K562 (cell line): ENCODE results near the gene LENEP. TPM values are rescaled to one million over a fixed set of nuclear protein-coding genes. Genes with fewer than 3 reads are reported as not detected.
A peak's percentile ranks its signal among the peaks of the same experiment; 100 is the strongest.

Source experiments
- BRCA1 ChIP-seq, 2 experiments: fragments of 450-650 bp in 1 of 2; sonication (generic) in 1 of 2; formaldehyde crosslinking in 1 of 2; IDR thresholded peaks; 2 replicates each; pipeline versions ENCODE4 v1.5.0 to v1.6.1; 2017 to 2020; ENCODE audit warnings: mild to moderate bottlenecking in 1 of 2, missing genetic modification reagents in 1 of 2
- FOXM1 ChIP-seq, 2 experiments: fragments of 450-650 bp in 1 of 2; sonication (generic) in 1 of 2; formaldehyde crosslinking in 1 of 2; IDR thresholded peaks; 2 replicates each; pipeline versions ENCODE4 v1.6.1 to v1.9.0; 2017 to 2022; ENCODE audit warnings: low read depth in 2 of 2, mild to moderate bottlenecking in 2 of 2, missing genetic modification reagents in 1 of 2, moderate library complexity in 1 of 2
- MYC ChIP-seq, 2 experiments: fragments of 250-450 bp in 1 of 2; sonication (Bioruptor Pico) in 1 of 2; IDR thresholded peaks; 2 replicates each; pipeline versions ENCODE4 v1.5.1 to v1.6.1; 2012 to 2021; ENCODE audit warnings: low read depth in 2 of 2, borderline replicate concordance in 1 of 2, improper control_type of control experiment in 1 of 2, low read length in 1 of 2, mild to moderate bottlenecking in 1 of 2, moderate library complexity in 1 of 2
- NCOA1 ChIP-seq: fragments of 450-650 bp; IDR thresholded peaks from 2 replicates; pipeline ENCODE4 v1.6.1; 2016; ENCODE audit warnings: low read depth
- POLR2G ChIP-seq: fragments of 200-400 bp; formaldehyde crosslinking; IDR thresholded peaks from 2 replicates; pipeline ENCODE4 v1.6.1; 2017; ENCODE audit warnings: low read depth, mild to moderate bottlenecking, antibody characterized with exemption, low read length, moderate library complexity
- POLR3G ChIP-seq: IDR thresholded peaks from 2 replicates; pipeline ENCODE4 v1.6.1; 2011; ENCODE audit not compliant: insufficient read length, insufficient replicate concordance; ENCODE audit errors: extremely low read depth
- STAT5A ChIP-seq: IDR thresholded peaks from 2 replicates; pipeline ENCODE4 v1.6.1; 2012; ENCODE audit warnings: low read length, inconsistent platforms, borderline replicate concordance
- U2AF2 ChIP-seq: fragments of 200-400 bp; formaldehyde crosslinking; optimal IDR thresholded peaks from 2 replicates; pipeline ENCODE3; 2017; ENCODE audit warnings: low read depth, mild to moderate bottlenecking, low read length
- ZNF384 ChIP-seq: IDR thresholded peaks from 2 replicates; pipeline ENCODE4 v1.6.1; 2012; ENCODE audit warnings: low read depth, low read length, improper control_type of control experiment
- polyA plus RNA-seq, 8 experiments: library from polyadenylated mRNA; depleted of rRNA in 4 of 8; stranded (reverse) in 5 of 8; unstranded in 3 of 8; fragments of >200 nt; fragmentation: Nextera tagmentation in 2 of 8; fragmentation: Illumina TruSeq in 1 of 8; extraction: Ambion mirVana in 2 of 8; extraction: Trizol in 1 of 8; gene quantifications; 2 replicates each; pipeline versions ENCODE4 v1.2.1 to v1.2.3, GENCODE V29; 2011 to 2014; ENCODE audit warnings: inconsistent platforms in 1 of 8, missing spikeins in 1 of 8
- total RNA-seq, 7 experiments: library from RNA; depleted of rRNA in 6 of 7; stranded (reverse); fragments of >200 nt in 6 of 7; fragmentation: Illumina TruSeq in 2 of 7; extraction: Trizol in 2 of 7; gene quantifications; 2 replicates each; pipeline versions ENCODE4 v1.2.1 to v1.2.3, GENCODE V29; 2011 to 2021; ENCODE audit warnings: low replicate concordance in 1 of 7
- TF ChIP-seq, protein P1 (sequence below): IDR thresholded peaks from 2 replicates; pipeline ENCODE4 v1.6.1; 2011; ENCODE audit warnings: borderline replicate concordance, low read depth, mild to moderate bottlenecking, moderate library complexity, low read length; ENCODE audit not compliant: insufficient read depth, poor library complexity, severe bottlenecking
- TF ChIP-seq, protein P2 (sequence below): sonication (generic); formaldehyde crosslinking; IDR thresholded peaks from 2 replicates; pipeline ENCODE4 v1.8.0; 2022; ENCODE audit warnings: mild to moderate bottlenecking, missing genetic modification reagents
- TF ChIP-seq, protein P3 (sequence below), 2 experiments: IDR thresholded peaks in 1 of 2; conservative IDR thresholded peaks in 1 of 2; 2 replicates each; pipeline ENCODE4 v1.6.1; 2016; ENCODE audit warnings: low read depth in 2 of 2, mild to moderate bottlenecking in 1 of 2, missing compliant biosample characterization in 1 of 2, missing genetic modification characterization in 1 of 2, moderate library complexity in 1 of 2
- TF ChIP-seq, protein P4 (sequence below): sonication (generic); formaldehyde crosslinking; IDR thresholded peaks from 2 replicates; pipeline ENCODE4 v1.4.0; 2020; ENCODE audit warnings: mild to moderate bottlenecking, missing genetic modification reagents

LENEP gene
- total and polyA plus RNA-seq, 9 of the 15 experiments (the other 6 are each of a cell fraction or from before 2014, with no cell fraction given), result 0.23 to 0.87 (median 0.67) TPM; not detected in 5

DNA sequence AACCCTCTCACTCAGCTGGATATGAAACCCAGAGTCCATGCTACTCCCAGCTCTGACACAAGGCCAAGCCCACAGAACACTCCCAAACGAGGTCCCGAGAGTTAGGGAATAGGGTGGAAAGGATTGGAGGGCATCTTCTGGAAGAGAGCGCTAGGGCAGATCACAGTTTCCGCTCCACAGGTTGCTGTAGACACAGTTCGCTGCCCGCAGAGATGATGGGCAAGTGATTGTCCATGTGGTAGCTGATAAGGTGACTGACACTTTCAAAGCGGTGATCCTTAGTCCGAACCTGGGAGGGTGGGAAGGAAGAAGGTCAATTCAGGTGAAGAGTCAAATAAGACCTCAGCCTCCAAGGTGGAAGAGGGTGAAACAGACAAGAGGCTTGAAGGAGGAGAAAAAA lies 29.7 kb upstream of the LENEP start (continued):
- TF ChIP-seq, protein P1, sequence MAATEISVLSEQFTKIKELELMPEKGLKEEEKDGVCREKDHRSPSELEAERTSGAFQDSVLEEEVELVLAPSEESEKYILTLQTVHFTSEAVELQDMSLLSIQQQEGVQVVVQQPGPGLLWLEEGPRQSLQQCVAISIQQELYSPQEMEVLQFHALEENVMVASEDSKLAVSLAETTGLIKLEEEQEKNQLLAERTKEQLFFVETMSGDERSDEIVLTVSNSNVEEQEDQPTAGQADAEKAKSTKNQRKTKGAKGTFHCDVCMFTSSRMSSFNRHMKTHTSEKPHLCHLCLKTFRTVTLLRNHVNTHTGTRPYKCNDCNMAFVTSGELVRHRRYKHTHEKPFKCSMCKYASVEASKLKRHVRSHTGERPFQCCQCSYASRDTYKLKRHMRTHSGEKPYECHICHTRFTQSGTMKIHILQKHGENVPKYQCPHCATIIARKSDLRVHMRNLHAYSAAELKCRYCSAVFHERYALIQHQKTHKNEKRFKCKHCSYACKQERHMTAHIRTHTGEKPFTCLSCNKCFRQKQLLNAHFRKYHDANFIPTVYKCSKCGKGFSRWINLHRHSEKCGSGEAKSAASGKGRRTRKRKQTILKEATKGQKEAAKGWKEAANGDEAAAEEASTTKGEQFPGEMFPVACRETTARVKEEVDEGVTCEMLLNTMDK, result no peak
- 0 out of 2 replicates have a peak, but pooled peaks have one; percentile 37 for TF ChIP-seq MYC (IDR thresholded peaks at IDR 0.05; ENCODE audit: low read depth, low read length)
- no peak for TF ChIP-seq MYC (CRISPR knock-in tag; IDR thresholded peaks at IDR 0.05; ENCODE audit: borderline replicate concordance, low read depth)
- no peak for TF ChIP-seq STAT5A
- TF ChIP-seq, protein P2, sequence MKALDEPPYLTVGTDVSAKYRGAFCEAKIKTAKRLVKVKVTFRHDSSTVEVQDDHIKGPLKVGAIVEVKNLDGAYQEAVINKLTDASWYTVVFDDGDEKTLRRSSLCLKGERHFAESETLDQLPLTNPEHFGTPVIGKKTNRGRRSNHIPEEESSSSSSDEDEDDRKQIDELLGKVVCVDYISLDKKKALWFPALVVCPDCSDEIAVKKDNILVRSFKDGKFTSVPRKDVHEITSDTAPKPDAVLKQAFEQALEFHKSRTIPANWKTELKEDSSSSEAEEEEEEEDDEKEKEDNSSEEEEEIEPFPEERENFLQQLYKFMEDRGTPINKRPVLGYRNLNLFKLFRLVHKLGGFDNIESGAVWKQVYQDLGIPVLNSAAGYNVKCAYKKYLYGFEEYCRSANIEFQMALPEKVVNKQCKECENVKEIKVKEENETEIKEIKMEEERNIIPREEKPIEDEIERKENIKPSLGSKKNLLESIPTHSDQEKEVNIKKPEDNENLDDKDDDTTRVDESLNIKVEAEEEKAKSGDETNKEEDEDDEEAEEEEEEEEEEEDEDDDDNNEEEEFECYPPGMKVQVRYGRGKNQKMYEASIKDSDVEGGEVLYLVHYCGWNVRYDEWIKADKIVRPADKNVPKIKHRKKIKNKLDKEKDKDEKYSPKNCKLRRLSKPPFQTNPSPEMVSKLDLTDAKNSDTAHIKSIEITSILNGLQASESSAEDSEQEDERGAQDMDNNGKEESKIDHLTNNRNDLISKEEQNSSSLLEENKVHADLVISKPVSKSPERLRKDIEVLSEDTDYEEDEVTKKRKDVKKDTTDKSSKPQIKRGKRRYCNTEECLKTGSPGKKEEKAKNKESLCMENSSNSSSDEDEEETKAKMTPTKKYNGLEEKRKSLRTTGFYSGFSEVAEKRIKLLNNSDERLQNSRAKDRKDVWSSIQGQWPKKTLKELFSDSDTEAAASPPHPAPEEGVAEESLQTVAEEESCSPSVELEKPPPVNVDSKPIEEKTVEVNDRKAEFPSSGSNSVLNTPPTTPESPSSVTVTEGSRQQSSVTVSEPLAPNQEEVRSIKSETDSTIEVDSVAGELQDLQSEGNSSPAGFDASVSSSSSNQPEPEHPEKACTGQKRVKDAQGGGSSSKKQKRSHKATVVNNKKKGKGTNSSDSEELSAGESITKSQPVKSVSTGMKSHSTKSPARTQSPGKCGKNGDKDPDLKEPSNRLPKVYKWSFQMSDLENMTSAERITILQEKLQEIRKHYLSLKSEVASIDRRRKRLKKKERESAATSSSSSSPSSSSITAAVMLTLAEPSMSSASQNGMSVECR, result no peak
- TF ChIP-seq, protein P3, sequence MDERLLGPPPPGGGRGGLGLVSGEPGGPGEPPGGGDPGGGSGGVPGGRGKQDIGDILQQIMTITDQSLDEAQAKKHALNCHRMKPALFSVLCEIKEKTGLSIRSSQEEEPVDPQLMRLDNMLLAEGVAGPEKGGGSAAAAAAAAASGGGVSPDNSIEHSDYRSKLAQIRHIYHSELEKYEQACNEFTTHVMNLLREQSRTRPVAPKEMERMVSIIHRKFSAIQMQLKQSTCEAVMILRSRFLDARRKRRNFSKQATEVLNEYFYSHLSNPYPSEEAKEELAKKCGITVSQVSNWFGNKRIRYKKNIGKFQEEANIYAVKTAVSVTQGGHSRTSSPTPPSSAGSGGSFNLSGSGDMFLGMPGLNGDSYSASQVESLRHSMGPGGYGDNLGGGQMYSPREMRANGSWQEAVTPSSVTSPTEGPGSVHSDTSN (CRISPR knock-in tag; IDR thresholded peaks at IDR 0.05; ENCODE audit: low read depth), result 0 out of 2 replicates have a peak, but pooled peaks have one; percentile 31
- TF ChIP-seq, protein P3 (tag; conservative IDR thresholded peaks at IDR 0.05; ENCODE audit: low read depth), result peak; percentile 72
- TF ChIP-seq POLR2G, result no peak
- TF ChIP-seq FOXM1 (IDR thresholded peaks at IDR 0.05; ENCODE audit: low read depth), result no peak
- no peak for TF ChIP-seq FOXM1 (CRISPR knock-in tag; IDR thresholded peaks at IDR 0.05; ENCODE audit: low read depth)
- 0 out of 2 replicates have a peak, but pooled peaks have one; percentile 48 for TF ChIP-seq NCOA1
- TF ChIP-seq, protein P4, sequence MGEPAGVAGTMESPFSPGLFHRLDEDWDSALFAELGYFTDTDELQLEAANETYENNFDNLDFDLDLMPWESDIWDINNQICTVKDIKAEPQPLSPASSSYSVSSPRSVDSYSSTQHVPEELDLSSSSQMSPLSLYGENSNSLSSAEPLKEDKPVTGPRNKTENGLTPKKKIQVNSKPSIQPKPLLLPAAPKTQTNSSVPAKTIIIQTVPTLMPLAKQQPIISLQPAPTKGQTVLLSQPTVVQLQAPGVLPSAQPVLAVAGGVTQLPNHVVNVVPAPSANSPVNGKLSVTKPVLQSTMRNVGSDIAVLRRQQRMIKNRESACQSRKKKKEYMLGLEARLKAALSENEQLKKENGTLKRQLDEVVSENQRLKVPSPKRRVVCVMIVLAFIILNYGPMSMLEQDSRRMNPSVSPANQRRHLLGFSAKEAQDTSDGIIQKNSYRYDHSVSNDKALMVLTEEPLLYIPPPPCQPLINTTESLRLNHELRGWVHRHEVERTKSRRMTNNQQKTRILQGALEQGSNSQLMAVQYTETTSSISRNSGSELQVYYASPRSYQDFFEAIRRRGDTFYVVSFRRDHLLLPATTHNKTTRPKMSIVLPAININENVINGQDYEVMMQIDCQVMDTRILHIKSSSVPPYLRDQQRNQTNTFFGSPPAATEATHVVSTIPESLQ (CRISPR knock-in tag), result no peak
- 0 out of 2 replicates have a peak, but pooled peaks have one; percentile 18 for TF ChIP-seq ZNF384
- no peak for TF ChIP-seq U2AF2
- TF ChIP-seq POLR3G, result no peak
- TF ChIP-seq BRCA1 (IDR thresholded peaks at IDR 0.05), result no peak
- no peak for TF ChIP-seq BRCA1 (CRISPR knock-in tag; IDR thresholded peaks at IDR 0.05)
